HUES48 (cell line): ENCODE results near the gene ZFPM1.

Experiments
- H3K27ac ChIP-seq: one replicate; pipeline ENCODE4 v1.7.0; 2013; ENCODE audit warnings: low read depth, low read length, inconsistent platforms
- H3K27me3 ChIP-seq: 2 replicates; pipeline ENCODE4 v1.6.1; 2013; ENCODE audit warnings: mild to moderate bottlenecking, low read length; ENCODE audit not compliant: control insufficient read depth, insufficient read depth
- H3K36me3 ChIP-seq: 2 replicates; pipeline ENCODE4 v1.6.1; 2013; ENCODE audit warnings: low read length; ENCODE audit not compliant: control insufficient read depth, insufficient read depth
- H3K4me1 ChIP-seq: 2 replicates; pipeline ENCODE4 v1.6.1; 2013; ENCODE audit warnings: mild to moderate bottlenecking, low read length; ENCODE audit not compliant: control insufficient read depth, insufficient read depth
- H3K4me3 ChIP-seq: 2 replicates; pipeline ENCODE4 v1.5.1; 2013; ENCODE audit warnings: mild to moderate bottlenecking, low read depth, low read length
- H3K9ac ChIP-seq: 2 replicates; pipeline ENCODE4 v1.6.1; 2013; ENCODE audit warnings: mild to moderate bottlenecking, low read depth, low read length, moderate library complexity
- H3K9me3 ChIP-seq: 2 replicates; pipeline ENCODE4 v1.6.1; 2013; ENCODE audit warnings: low read length; ENCODE audit not compliant: control insufficient read depth, insufficient read depth

Gene ZFPM1

GRCh38 chr16:88418869-88419268 lies 34.2 kb upstream of the ZFPM1 start:
- Histone ChIP-seq H3K9me3 (no peaks in the 10 kb centered on the region), H3K27ac (no peak overlapping the region), H3K4me1 (no peaks in the 10 kb centered on the region), H3K4me3 (no peak overlapping the region), H3K36me3 (no peaks in the 10 kb centered on the region), H3K9ac (no peak overlapping the region), H3K27me3 (no peaks in the 10 kb centered on the region)

GRCh38 chr16:88419790-88420189 lies 33.3 kb upstream of the ZFPM1 start:
- Histone ChIP-seq H3K9ac (no peak overlapping the region), H3K4me3 (no peak overlapping the region), H3K36me3 (no peaks in the 10 kb centered on the region), H3K9me3 (no peaks in the 10 kb centered on the region), H3K27me3 (no peaks in the 10 kb centered on the region), H3K4me1 (no peaks in the 10 kb centered on the region), H3K27ac (no peak overlapping the region)

- Histone ChIP-seq H3K27me3 (no peaks in the 10 kb centered on the region), H3K9me3 (no peaks in the 10 kb centered on the region), H3K4me3 (no peak overlapping the region), H3K36me3 (no peaks in the 10 kb centered on the region), H3K9ac (no peak overlapping the region), H3K27ac (no peak overlapping the region), H3K4me1 (no peaks in the 10 kb centered on the region)
These were observed 32.6 kb upstream of the ZFPM1 start for GRCh38 chr16:88420496-88420895.

GRCh38 chr16:88421301-88421700 lies 31.8 kb upstream of the ZFPM1 start:
- Histone ChIP-seq H3K27me3 (no peaks in the 10 kb centered on the region), H3K4me3 (no peak overlapping the region), H3K9ac (no peak overlapping the region)

GRCh38 chr16:88421871-88422433 lies 31.1 kb upstream of the ZFPM1 start:
- H3K9ac ChIP-seq = no peak overlapping the region

More at GRCh38 chr16:88421301-88421700, 31.8 kb upstream of the ZFPM1 start:
- H3K36me3 ChIP-seq = no peaks in the 10 kb centered on the region
- H3K27ac ChIP-seq = no peak overlapping the region
- no peaks in the 10 kb centered on the region for H3K9me3 ChIP-seq
- no peaks in the 10 kb centered on the region for H3K4me1 ChIP-seq

GRCh38 chr16:88422733-88423447 lies 30.2 kb upstream of the ZFPM1 start:
- H3K27ac ChIP-seq = no peak overlapping the region
- H3K9me3 ChIP-seq = no peaks in the 10 kb centered on the region
- no peaks in the 10 kb centered on the region for H3K4me1 ChIP-seq
- no peaks in the 10 kb centered on the region for H3K27me3 ChIP-seq
- no peaks in the 10 kb centered on the region for H3K36me3 ChIP-seq
- H3K9ac ChIP-seq = no peak overlapping the region
- no peak overlapping the region for H3K4me3 ChIP-seq

More at GRCh38 chr16:88421871-88422433, 31.1 kb upstream of the ZFPM1 start:
- H3K9me3 ChIP-seq = no peaks in the 10 kb centered on the region
- H3K27ac ChIP-seq = no peak overlapping the region
- H3K4me3 ChIP-seq = no peak overlapping the region
- no peaks in the 10 kb centered on the region for H3K36me3 ChIP-seq
- no peaks in the 10 kb centered on the region for H3K4me1 ChIP-seq
- H3K27me3 ChIP-seq = no peaks in the 10 kb centered on the region

GRCh38 chr16:88423448-88423850 lies 29.6 kb upstream of the ZFPM1 start:
- Histone ChIP-seq H3K9ac (no peak overlapping the region), H3K9me3 (no peaks in the 10 kb centered on the region), H3K36me3 (no peaks in the 10 kb centered on the region), H3K27me3 (no peaks in the 10 kb centered on the region), H3K4me3 (no peak overlapping the region), H3K4me1 (no peaks in the 10 kb centered on the region), H3K27ac (no peak overlapping the region)

GRCh38 chr16:88424587-88425235 lies 28.4 kb upstream of the ZFPM1 start:
- no peaks in the 10 kb centered on the region for H3K27me3 ChIP-seq
- no peaks in the 10 kb centered on the region for H3K4me1 ChIP-seq
- no peak overlapping the region for H3K9ac ChIP-seq
- H3K27ac ChIP-seq = no peak overlapping the region
- no peaks in the 10 kb centered on the region for H3K9me3 ChIP-seq
- no peaks in the 10 kb centered on the region for H3K36me3 ChIP-seq
- H3K4me3 ChIP-seq = no peak overlapping the region

- no peak overlapping the region for H3K27ac ChIP-seq
- no peaks in the 10 kb centered on the region for H3K9me3 ChIP-seq
- H3K9ac ChIP-seq = no peak overlapping the region
- H3K4me1 ChIP-seq = no peaks in the 10 kb centered on the region
- H3K27me3 ChIP-seq = no peaks in the 10 kb centered on the region; the same call in 1 of the 2 replicates
- H3K36me3 ChIP-seq = no peaks in the 10 kb centered on the region
- H3K4me3 ChIP-seq = no peak overlapping the region
These were observed 27.1 kb upstream of the ZFPM1 start for GRCh38 chr16:88426018-88426417.

GRCh38 chr16:88427376-88427775 lies 25.7 kb upstream of the ZFPM1 start:
- no peaks in the 10 kb centered on the region for H3K9me3 ChIP-seq
- H3K27me3 ChIP-seq = no peaks in the 10 kb centered on the region; the same call in none of the 2 replicates
- no peaks in the 10 kb centered on the region for H3K4me1 ChIP-seq
- H3K4me3 ChIP-seq = no peak overlapping the region
- H3K27ac ChIP-seq = no peak overlapping the region
- no peak overlapping the region for H3K9ac ChIP-seq
- no peaks in the 10 kb centered on the region for H3K36me3 ChIP-seq

GRCh38 chr16:88428156-88428555 lies 24.9 kb upstream of the ZFPM1 start:
- Histone ChIP-seq H3K27me3 (no peaks in the 10 kb centered on the region; the same call in none of the 2 replicates), H3K4me1 (no peaks in the 10 kb centered on the region), H3K9ac (no peak overlapping the region), H3K36me3 (no peaks in the 10 kb centered on the region), H3K4me3 (no peak overlapping the region), H3K27ac (no peak overlapping the region), H3K9me3 (no peaks in the 10 kb centered on the region)
